ENCODE data around the gene C22orf23.

The C22orf23 gene

DNA sequence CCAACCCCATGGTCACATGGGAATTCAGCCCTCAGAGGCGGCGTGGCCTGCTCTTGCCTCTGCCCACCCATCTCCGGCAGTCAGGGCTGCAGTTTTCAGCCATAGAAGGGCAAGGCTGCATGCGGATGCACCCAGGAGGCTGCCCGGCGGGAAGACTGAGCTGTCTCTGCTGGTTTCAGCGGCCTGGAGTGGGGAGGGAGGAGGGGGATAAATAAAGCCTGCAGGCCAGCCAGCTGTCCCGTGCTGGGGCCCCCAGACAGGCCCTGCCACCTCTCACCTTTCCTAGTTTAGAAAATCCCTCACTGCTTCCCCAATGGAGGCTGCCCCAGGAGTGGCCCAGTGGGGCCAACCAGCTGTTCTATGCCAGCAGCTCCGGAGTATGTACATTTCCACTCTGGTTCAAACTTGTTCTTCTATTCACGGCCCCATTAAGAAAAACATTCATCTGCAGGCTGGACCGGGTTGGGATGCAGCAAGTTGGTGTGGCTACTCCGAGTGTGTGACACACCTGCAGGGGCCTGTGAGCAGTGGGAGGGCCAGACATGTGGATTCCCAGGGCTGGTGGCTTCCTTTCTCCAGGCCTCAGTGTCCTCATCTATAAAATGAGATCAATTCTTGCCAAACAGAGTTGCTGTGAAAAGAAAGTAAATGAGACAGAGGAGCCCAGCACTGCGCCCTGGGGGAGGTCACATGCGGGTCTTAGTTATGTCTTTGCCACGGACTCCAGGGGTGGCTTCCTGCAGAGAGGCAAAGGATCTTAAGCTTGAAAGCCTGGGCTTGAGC, 42.3 kb downstream of the C22orf23 start:
- no peaks in the 10 kb centered on the region for H3K9me3 ChIP-seq (ENCODE audit: control insufficient read depth, low read length)
- no peak overlapping the region for H3K4me3 ChIP-seq (ENCODE audit: extremely low read depth, insufficient read depth, low read length, poor library complexity, severe bottlenecking)
- H3K27ac ChIP-seq (ENCODE audit: low read depth, low read length, severe bottlenecking) = peak overlapping the region; percentile 29
- WGBS, 2 experiments (ENCODE audit: insufficient coverage in 2 of 2) = 75 to 77% methylated on average over 9 to 11 of the region's 15 CpGs
- peaks cover 22% of the 10 kb centered on the region for H3K4me1 ChIP-seq (ENCODE audit: control insufficient read depth, insufficient read depth, low read length, poor library complexity, severe bottlenecking)
- H3K36me3 ChIP-seq (ENCODE audit: control insufficient read depth, insufficient read depth, low read length) = peaks cover 72% of the 10 kb centered on the region

DNA sequence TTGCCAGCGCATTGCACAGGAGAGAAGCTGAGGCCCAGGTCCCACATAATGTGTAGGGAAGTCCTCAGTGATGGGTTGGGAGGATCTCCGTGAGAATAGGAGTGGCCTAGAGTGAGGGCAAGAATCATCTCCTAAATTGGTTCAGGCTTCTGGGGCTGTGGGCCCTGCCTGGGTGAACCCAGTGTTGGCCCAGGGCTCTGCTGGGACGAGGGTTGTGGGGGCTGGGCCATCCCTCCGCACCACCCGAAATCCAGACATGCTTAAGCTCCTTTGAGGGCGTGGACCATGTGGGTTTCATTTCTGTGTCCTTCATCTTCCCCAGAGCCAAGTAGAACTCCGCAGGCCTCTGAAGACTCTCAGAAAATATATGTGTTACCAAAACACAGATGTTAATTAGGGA, 43.6 kb downstream of the C22orf23 start:
- Histone ChIP-seq H3K27ac (ENCODE audit: low read depth, low read length, severe bottlenecking) (no peak overlapping the region), H3K4me1 (ENCODE audit: control insufficient read depth, insufficient read depth, low read length, poor library complexity, severe bottlenecking) (peaks cover 23% of the 10 kb centered on the region), H3K9me3 (ENCODE audit: control insufficient read depth, low read length) (no peaks in the 10 kb centered on the region), H3K36me3 (ENCODE audit: control insufficient read depth, insufficient read depth, low read length) (peaks cover 60% of the 10 kb centered on the region), H3K4me3 (ENCODE audit: extremely low read depth, insufficient read depth, low read length, poor library complexity, severe bottlenecking) (no peak overlapping the region)
- 95 to 97% methylated on average over 5 of the region's 7 CpGs for WGBS, 2 experiments (ENCODE audit: insufficient coverage in 2 of 2)

DNA sequence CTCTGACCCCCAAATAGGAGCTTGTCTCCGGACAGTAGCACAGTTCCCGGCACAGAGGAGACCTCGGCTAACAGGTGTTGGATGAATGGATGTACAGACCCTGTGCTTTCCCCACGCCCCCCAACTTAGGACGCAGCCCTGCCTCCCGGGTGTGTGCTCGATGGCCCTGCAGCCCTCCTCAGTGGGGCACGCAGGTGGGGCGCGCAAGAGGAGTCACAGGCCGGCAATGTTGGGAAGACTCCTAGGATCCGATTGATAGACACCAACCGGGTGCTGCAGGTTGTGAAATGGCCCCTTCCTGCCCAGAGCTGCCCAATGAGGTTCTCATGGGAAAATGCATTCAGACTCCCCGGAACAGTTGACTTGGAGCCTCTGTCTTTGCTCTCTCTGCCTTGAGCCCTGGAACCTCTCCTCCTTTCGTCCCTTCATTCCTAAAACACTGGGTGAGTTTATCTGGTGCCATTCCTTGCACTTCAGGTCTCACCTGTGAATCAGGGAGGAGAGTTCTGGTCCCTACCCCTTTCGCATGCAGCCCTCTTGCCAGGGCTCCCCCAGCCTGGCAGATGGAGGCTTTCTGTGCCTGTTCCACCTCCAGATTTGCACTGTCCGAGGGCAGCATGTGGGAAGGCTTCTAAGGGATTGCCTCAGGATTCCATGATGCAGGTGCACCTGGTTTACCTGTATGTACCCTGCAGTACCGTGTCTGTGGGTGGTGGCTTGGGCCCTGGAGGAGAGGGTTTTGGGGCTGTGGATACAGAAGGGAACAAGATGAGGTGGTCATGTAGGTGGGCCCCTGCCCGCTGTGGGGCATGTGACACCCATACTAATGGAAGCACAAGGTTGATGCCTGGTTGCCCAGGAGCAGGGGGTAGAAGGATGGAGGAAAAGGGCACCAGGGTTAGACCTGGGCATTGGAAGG, 46.1 kb downstream of the C22orf23 start:
- peaks cover 28% of the 10 kb centered on the region for H3K4me1 ChIP-seq (ENCODE audit: control insufficient read depth, insufficient read depth, low read length, poor library complexity, severe bottlenecking)
- H3K36me3 ChIP-seq (ENCODE audit: control insufficient read depth, insufficient read depth, low read length) = peaks cover 40% of the 10 kb centered on the region
- WGBS, 2 experiments (ENCODE audit: insufficient coverage in 2 of 2) = 67 to 68% methylated on average over 16 to 19 of the region's 19 CpGs
- no peaks in the 10 kb centered on the region for H3K9me3 ChIP-seq (ENCODE audit: control insufficient read depth, low read length)
- peak overlapping the region; percentile 76 for H3K27ac ChIP-seq (ENCODE audit: low read depth, low read length, severe bottlenecking)
- peak overlapping the region; percentile 63 for H3K4me3 ChIP-seq (ENCODE audit: extremely low read depth, insufficient read depth, low read length, poor library complexity, severe bottlenecking)

DNA sequence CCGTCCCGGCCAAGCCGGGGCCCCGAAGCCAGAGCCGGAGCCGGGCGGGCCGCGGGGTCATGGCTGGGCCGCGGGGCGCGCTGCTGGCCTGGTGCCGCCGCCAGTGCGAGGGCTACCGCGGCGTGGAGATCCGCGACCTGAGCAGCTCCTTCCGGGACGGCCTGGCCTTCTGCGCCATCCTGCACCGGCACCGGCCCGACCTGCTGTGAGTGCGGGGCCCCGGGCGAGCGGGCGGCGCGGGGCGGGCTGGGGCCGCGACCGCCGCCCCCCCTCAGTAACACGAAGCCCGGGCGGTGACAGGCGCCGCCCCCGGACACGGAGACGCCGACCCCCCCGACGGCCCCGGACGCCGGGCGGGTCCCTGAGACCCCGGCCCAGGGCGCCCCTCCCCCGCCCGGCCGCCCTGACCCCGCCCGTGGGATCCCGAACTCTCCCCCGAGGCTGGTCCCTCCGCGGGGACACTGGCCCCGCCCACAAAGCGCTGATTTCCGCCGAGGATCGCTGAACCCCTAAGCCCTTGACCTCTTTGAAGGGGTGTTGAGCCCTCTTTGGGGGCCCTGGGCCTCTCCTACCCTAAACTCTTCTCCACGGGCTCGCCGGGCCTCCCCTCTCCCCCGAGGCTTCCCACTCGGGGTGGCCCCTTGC, 46.9 kb downstream of the C22orf23 start:
- H3K36me3 ChIP-seq (ENCODE audit: control insufficient read depth, insufficient read depth, low read length) = peaks cover 34% of the 10 kb centered on the region
- H3K9me3 ChIP-seq (ENCODE audit: control insufficient read depth, low read length) = no peaks in the 10 kb centered on the region
- peaks cover 28% of the 10 kb centered on the region for H3K4me1 ChIP-seq (ENCODE audit: control insufficient read depth, insufficient read depth, low read length, poor library complexity, severe bottlenecking)
- peak overlapping the region; percentile 76 for H3K27ac ChIP-seq (ENCODE audit: low read depth, low read length, severe bottlenecking)
- H3K4me3 ChIP-seq (ENCODE audit: extremely low read depth, insufficient read depth, low read length, poor library complexity, severe bottlenecking) = peak overlapping the region; percentile 63
- 1% methylated on average over 40 to 53 of the region's 75 CpGs for WGBS, 2 experiments (ENCODE audit: insufficient coverage in 2 of 2)

DNA sequence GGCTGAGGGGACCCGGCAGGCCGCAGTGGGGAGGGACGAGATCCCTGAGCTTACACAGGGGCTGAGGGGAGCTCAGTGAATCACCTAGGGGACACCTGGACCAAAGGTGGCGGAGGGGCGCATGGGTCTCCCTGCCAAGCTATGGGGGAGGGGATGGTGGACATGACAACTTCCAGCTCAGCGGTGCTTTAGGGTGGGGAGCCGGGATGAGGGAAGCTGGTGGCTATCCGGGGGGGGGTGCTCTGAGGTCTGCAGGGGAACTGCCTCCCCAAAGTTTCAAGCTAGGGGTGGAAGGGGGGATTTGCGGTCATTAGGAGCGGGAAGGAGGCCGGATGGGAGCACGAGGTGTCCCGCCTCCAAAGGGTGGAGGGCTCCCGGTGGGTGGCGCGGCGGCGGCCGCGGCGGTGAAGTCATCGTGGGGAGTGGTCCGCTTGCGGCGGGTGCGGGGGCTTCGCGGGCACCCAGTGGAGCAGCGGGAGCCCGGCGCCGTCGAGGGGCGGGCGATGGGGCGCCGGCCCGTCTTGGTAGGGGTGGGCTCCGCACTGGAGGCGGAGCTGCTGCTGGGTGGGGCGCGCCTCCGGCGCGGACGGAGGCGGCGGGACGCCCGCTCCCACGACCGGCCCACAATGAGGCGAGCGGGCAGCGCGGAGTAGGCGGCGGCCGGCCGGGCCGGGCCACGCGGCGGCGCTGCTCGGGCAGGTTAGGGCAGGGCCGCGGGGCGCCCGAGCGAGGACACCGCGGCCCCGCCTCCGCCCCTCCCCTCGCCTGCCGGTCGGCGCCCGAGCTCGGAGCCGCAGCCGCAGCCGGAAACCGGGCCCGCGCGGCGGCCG, 47.7 kb downstream of the C22orf23 start, which contains the start of gene MICALL1:
TSS of gene MICALL1 (plus strand) at position 764 of the 830 bp plus-strand sequence. CDS start 126 bp downstream, outside the sequence.
- peak within 1 kb of the TSS; percentile 63 for H3K4me3 ChIP-seq (ENCODE audit: extremely low read depth, insufficient read depth, low read length, poor library complexity, severe bottlenecking)
- WGBS, 2 experiments (ENCODE audit: insufficient coverage in 2 of 2) = 4 to 5% methylated on average over 77 to 83 of the region's 90 CpGs
- peak within 1 kb of the TSS; percentile 99 for H3K27ac ChIP-seq (ENCODE audit: low read depth, low read length, severe bottlenecking)
- H3K4me1 ChIP-seq (ENCODE audit: control insufficient read depth, insufficient read depth, low read length, poor library complexity, severe bottlenecking) = peaks cover 27% of the 10 kb centered on the region
- no peaks in the 10 kb centered on the region for H3K9me3 ChIP-seq (ENCODE audit: control insufficient read depth, low read length)
- peaks cover 26% of the 10 kb centered on the region for H3K36me3 ChIP-seq (ENCODE audit: control insufficient read depth, insufficient read depth, low read length)

DNA sequence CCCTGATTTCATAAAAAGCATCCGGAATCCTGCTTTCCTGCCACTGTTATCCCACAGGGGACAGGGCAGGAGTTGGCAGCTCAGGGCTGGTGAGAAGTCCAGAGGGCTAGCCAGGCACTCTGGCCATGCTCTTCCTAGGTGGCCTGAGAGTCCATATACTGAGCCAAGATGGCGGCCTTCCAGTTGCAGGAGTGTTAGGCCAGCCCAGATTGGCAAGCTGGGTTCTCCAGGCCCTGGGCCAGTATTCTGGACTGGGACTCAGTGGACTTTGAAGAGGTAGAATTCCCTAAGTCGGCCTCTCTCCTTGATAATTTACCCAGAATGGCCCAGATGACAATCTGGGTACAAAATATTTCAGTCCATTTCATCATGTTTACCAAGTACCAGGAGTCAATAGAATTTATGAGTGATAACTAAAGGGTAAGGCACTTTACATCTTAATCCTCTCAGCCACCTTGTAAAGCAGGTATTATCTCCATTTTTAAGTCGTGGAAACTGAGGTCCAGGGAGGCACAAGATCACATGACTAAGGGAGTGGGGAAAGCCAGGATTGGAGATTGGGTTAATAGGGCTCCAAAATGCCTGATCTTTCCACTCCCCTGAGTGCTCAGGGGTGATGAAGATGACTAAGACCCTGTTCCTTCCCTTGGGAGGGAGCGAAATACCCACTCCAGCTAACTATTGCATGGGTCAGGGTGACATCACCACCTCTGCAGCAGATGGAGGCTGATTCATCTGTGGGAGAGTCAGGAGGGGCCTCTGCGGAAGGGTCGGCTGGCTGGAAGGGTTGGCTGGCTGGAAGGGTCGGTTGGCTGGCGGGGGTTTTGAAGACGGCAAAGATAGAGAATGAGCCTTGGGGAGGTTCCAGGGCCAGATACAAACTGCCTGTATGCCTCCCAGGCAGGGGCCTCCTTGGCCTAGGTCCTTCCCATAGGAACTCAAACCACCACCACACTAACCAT, 48.5 kb downstream of the C22orf23 start:
- WGBS, 2 experiments (ENCODE audit: insufficient coverage in 2 of 2) = 59 to 74% methylated on average over 6 to 7 of the region's 10 CpGs
- Histone ChIP-seq H3K9me3 (ENCODE audit: control insufficient read depth, low read length) (no peaks in the 10 kb centered on the region), H3K36me3 (ENCODE audit: control insufficient read depth, insufficient read depth, low read length) (peaks cover 19% of the 10 kb centered on the region), H3K27ac (ENCODE audit: low read depth, low read length, severe bottlenecking) (peak overlapping the region; percentile 99), H3K4me1 (ENCODE audit: control insufficient read depth, insufficient read depth, low read length, poor library complexity, severe bottlenecking) (peaks cover 20% of the 10 kb centered on the region), H3K4me3 (ENCODE audit: extremely low read depth, insufficient read depth, low read length, poor library complexity, severe bottlenecking) (peak overlapping the region; percentile 39)

DNA sequence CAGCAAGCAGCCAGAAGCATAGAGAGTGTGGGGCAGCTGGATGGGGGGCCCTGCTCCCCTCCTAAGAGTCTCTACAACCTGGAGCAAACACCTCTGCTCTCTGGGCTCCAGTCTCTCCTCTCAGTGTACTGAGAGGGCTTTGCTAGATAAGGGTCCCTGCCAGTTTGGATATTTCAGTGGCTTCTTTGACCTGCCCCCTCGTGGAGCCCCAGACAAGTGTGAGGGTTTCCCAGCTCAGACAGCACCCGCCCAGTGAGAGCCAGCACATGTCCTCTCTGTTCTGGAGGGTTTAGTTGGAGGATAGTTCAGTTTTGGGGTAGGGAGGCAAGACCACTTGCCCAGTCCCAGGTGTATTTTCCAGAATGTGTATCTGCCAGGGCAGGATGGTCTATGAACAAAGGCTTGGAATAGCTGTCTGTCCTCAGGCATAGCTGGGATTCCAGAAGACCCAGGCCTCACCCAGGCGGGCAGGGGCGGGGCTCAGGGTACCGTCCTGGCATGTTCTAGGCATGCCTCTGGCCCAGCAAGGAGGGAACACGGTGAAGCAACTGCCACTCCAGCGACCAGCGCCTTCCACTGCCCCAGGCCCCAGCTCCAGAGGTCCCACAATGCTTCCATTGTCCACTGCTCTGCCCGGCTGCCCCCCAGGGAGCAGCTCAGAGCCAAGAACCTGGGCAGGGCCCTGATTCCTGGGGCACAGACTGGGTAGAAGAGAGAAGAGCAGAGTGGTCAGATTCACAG, 54.8 kb downstream of the C22orf23 start:
- Histone ChIP-seq H3K36me3 (ENCODE audit: control insufficient read depth, insufficient read depth, low read length) (no peaks in the 10 kb centered on the region), H3K9me3 (ENCODE audit: control insufficient read depth, low read length) (no peaks in the 10 kb centered on the region), H3K4me3 (ENCODE audit: extremely low read depth, insufficient read depth, low read length, poor library complexity, severe bottlenecking) (no peak overlapping the region), H3K4me1 (ENCODE audit: control insufficient read depth, insufficient read depth, low read length, poor library complexity, severe bottlenecking) (peaks cover 51% of the 10 kb centered on the region), H3K27ac (ENCODE audit: low read depth, low read length, severe bottlenecking) (peak overlapping the region; percentile 57)
- 77 to 78% methylated on average over 6 to 9 of the region's 9 CpGs for WGBS, 2 experiments (ENCODE audit: insufficient coverage in 2 of 2)

DNA sequence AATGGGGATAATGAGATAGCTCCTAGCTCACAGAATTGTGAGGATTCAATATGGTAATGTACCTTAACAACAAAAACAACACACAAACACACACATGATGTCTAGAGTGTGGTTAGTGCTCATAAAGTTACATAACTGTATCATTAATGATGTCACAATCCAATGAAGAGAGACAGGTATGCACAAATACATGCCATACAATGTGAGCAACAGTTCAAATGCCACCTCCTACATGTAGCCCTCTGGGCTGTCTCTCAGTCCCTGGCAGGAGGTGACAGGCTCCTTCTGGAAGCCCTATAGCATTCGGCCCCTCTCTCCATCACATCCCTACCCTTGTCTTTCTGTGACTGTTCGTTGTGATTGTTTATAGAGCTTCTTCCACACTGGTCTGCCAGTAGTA, 55.6 kb downstream of the C22orf23 start:
- no peaks in the 10 kb centered on the region for H3K36me3 ChIP-seq (ENCODE audit: control insufficient read depth, insufficient read depth, low read length)
- no peaks in the 10 kb centered on the region for H3K9me3 ChIP-seq (ENCODE audit: control insufficient read depth, low read length)
- 100% methylated on average over 1 of the region's 2 CpGs; no CpG with 5 or more reads in 1 of the 2 experiments for WGBS, 2 experiments (ENCODE audit: insufficient coverage in 2 of 2)
- no peak overlapping the region for H3K27ac ChIP-seq (ENCODE audit: low read depth, low read length, severe bottlenecking)
- peaks cover 52% of the 10 kb centered on the region for H3K4me1 ChIP-seq (ENCODE audit: control insufficient read depth, insufficient read depth, low read length, poor library complexity, severe bottlenecking)
- H3K4me3 ChIP-seq (ENCODE audit: extremely low read depth, insufficient read depth, low read length, poor library complexity, severe bottlenecking) = no peak overlapping the region

DNA sequence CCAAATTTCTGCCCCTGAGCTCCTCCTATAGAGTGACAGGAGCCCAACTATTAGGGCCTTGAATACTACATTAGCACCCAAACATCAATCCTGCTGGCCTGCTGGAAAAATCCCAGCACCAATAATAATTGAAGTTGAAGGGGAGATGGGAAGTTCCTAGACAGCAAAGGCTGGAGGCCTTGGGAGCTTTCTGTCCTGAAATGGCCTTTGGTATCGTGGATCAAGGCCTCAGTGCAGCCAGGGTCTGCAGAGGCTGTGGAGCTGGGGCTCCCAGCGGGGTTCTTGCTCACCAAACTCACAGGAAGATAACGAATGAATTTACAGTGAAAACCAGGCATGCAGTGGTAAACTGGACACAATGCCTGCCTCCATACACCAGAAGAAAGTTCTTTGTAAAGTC, 56.5 kb downstream of the C22orf23 start:
- Histone ChIP-seq H3K9me3 (ENCODE audit: control insufficient read depth, low read length) (no peaks in the 10 kb centered on the region), H3K4me3 (ENCODE audit: extremely low read depth, insufficient read depth, low read length, poor library complexity, severe bottlenecking) (no peak overlapping the region), H3K36me3 (ENCODE audit: control insufficient read depth, insufficient read depth, low read length) (peaks cover 8% of the 10 kb centered on the region), H3K4me1 (ENCODE audit: control insufficient read depth, insufficient read depth, low read length, poor library complexity, severe bottlenecking) (peaks cover 52% of the 10 kb centered on the region), H3K27ac (ENCODE audit: low read depth, low read length, severe bottlenecking) (peak overlapping the region; percentile 83)
- WGBS, 2 experiments (ENCODE audit: insufficient coverage in 2 of 2) = 87% methylated on average over 3 of the region's 3 CpGs
